ENCODE results near the gene FOXP1.

The FOXP1 gene

GRCh38 chr3:71585887-71586809 lies 2.6 kb upstream of the FOXP1 start:
- Histone ChIP-seq H3K4me1 (ENCODE audit: control insufficient read depth, insufficient read depth, low read length) (no peaks in the 10 kb centered on the region), H3K4me3 (ENCODE audit: low read length) (no peak overlapping the region), H3K36me3 (ENCODE audit: control insufficient read depth, insufficient read depth, low read length) (no peaks in the 10 kb centered on the region), H3K9ac (ENCODE audit: low read length) (no peak overlapping the region), H3K27me3 (ENCODE audit: control insufficient read depth, insufficient read depth, low read length) (no peaks in the 10 kb centered on the region), H3K9me3 (ENCODE audit: control insufficient read depth, low read length) (no peaks in the 10 kb centered on the region)

- Histone ChIP-seq H3K9ac (ENCODE audit: low read length) (peak overlapping the region; percentile 92), H3K9me3 (ENCODE audit: control insufficient read depth, low read length) (no peaks in the 10 kb centered on the region), H3K36me3 (ENCODE audit: control insufficient read depth, insufficient read depth, low read length) (no peaks in the 10 kb centered on the region), H3K4me3 (ENCODE audit: low read length) (no peak overlapping the region), H3K27me3 (ENCODE audit: control insufficient read depth, insufficient read depth, low read length) (no peaks in the 10 kb centered on the region), H3K4me1 (ENCODE audit: control insufficient read depth, insufficient read depth, low read length) (peaks cover 9% of the 10 kb centered on the region)
These were observed 1.6 kb upstream of the FOXP1 start for GRCh38 chr3:71585131-71585530.

- no peaks in the 10 kb centered on the region for H3K9me3 ChIP-seq (ENCODE audit: control insufficient read depth, low read length)
- peaks cover 9% of the 10 kb centered on the region for H3K4me1 ChIP-seq (ENCODE audit: control insufficient read depth, insufficient read depth, low read length)
- H3K9ac ChIP-seq (ENCODE audit: low read length), result peak overlapping the region; percentile 92
These were observed 975 bp upstream of the FOXP1 start for GRCh38 chr3:71584394-71585011.

GRCh38 chr3:71582612-71583565 lies 639 bp downstream of the FOXP1 start:
- peak overlapping the region; percentile 83 for H3K9ac ChIP-seq (ENCODE audit: low read length)
- H3K4me1 ChIP-seq (ENCODE audit: control insufficient read depth, insufficient read depth, low read length), result peaks cover 18% of the 10 kb centered on the region
- H3K27me3 ChIP-seq (ENCODE audit: control insufficient read depth, insufficient read depth, low read length), result no peaks in the 10 kb centered on the region
- no peaks in the 10 kb centered on the region for H3K36me3 ChIP-seq (ENCODE audit: control insufficient read depth, insufficient read depth, low read length)
- H3K4me3 ChIP-seq (ENCODE audit: low read length), result peak overlapping the region; percentile 53
- H3K9me3 ChIP-seq (ENCODE audit: control insufficient read depth, low read length), result no peaks in the 10 kb centered on the region

More at GRCh38 chr3:71584394-71585011, 975 bp upstream of the FOXP1 start:
- Histone ChIP-seq H3K36me3 (ENCODE audit: control insufficient read depth, insufficient read depth, low read length) (no peaks in the 10 kb centered on the region), H3K4me3 (ENCODE audit: low read length) (peak overlapping the region; percentile 82), H3K27me3 (ENCODE audit: control insufficient read depth, insufficient read depth, low read length) (no peaks in the 10 kb centered on the region)

GRCh38 chr3:71582036-71582611 lies 1.4 kb downstream of the FOXP1 start:
- H3K9ac ChIP-seq (ENCODE audit: low read length), result peak overlapping the region; percentile 83
- H3K36me3 ChIP-seq (ENCODE audit: control insufficient read depth, insufficient read depth, low read length), result no peaks in the 10 kb centered on the region
- H3K9me3 ChIP-seq (ENCODE audit: control insufficient read depth, low read length), result no peaks in the 10 kb centered on the region
- peaks cover 22% of the 10 kb centered on the region for H3K4me1 ChIP-seq (ENCODE audit: control insufficient read depth, insufficient read depth, low read length)
- H3K27me3 ChIP-seq (ENCODE audit: control insufficient read depth, insufficient read depth, low read length), result no peaks in the 10 kb centered on the region
- peak overlapping the region; percentile 53 for H3K4me3 ChIP-seq (ENCODE audit: low read length)

GRCh38 chr3:71581457-71582035 lies 2.0 kb downstream of the FOXP1 start:
- H3K36me3 ChIP-seq (ENCODE audit: control insufficient read depth, insufficient read depth, low read length), result no peaks in the 10 kb centered on the region
- no peaks in the 10 kb centered on the region for H3K9me3 ChIP-seq (ENCODE audit: control insufficient read depth, low read length)
- H3K9ac ChIP-seq (ENCODE audit: low read length), result peak overlapping the region; percentile 83
- H3K27me3 ChIP-seq (ENCODE audit: control insufficient read depth, insufficient read depth, low read length), result no peaks in the 10 kb centered on the region
- peaks cover 22% of the 10 kb centered on the region for H3K4me1 ChIP-seq (ENCODE audit: control insufficient read depth, insufficient read depth, low read length)
- peak overlapping the region; percentile 53 for H3K4me3 ChIP-seq (ENCODE audit: low read length)

GRCh38 chr3:71580636-71581456 lies 2.7 kb downstream of the FOXP1 start:
- H3K4me3 ChIP-seq (ENCODE audit: low read length), result peak overlapping the region; percentile 53
- H3K27me3 ChIP-seq (ENCODE audit: control insufficient read depth, insufficient read depth, low read length), result no peaks in the 10 kb centered on the region
- no peaks in the 10 kb centered on the region for H3K9me3 ChIP-seq (ENCODE audit: control insufficient read depth, low read length)
- H3K4me1 ChIP-seq (ENCODE audit: control insufficient read depth, insufficient read depth, low read length), result peaks cover 22% of the 10 kb centered on the region
- H3K36me3 ChIP-seq (ENCODE audit: control insufficient read depth, insufficient read depth, low read length), result no peaks in the 10 kb centered on the region
- H3K9ac ChIP-seq (ENCODE audit: low read length), result peak overlapping the region; percentile 83

- peaks cover 22% of the 10 kb centered on the region for H3K4me1 ChIP-seq (ENCODE audit: control insufficient read depth, insufficient read depth, low read length)
- no peak overlapping the region for H3K9ac ChIP-seq (ENCODE audit: low read length)
- H3K4me3 ChIP-seq (ENCODE audit: low read length), result no peak overlapping the region
These were observed 3.6 kb downstream of the FOXP1 start for GRCh38 chr3:71579935-71580406.

GRCh38 chr3:71579326-71579934 lies 4.1 kb downstream of the FOXP1 start:
- Histone ChIP-seq H3K9ac (ENCODE audit: low read length) (no peak overlapping the region), H3K36me3 (ENCODE audit: control insufficient read depth, insufficient read depth, low read length) (no peaks in the 10 kb centered on the region), H3K4me3 (ENCODE audit: low read length) (no peak overlapping the region), H3K27me3 (ENCODE audit: control insufficient read depth, insufficient read depth, low read length) (no peaks in the 10 kb centered on the region), H3K4me1 (ENCODE audit: control insufficient read depth, insufficient read depth, low read length) (peaks cover 22% of the 10 kb centered on the region), H3K9me3 (ENCODE audit: control insufficient read depth, low read length) (no peaks in the 10 kb centered on the region)

More at GRCh38 chr3:71579935-71580406, 3.6 kb downstream of the FOXP1 start:
- Histone ChIP-seq H3K9me3 (ENCODE audit: control insufficient read depth, low read length) (no peaks in the 10 kb centered on the region), H3K27me3 (ENCODE audit: control insufficient read depth, insufficient read depth, low read length) (no peaks in the 10 kb centered on the region), H3K36me3 (ENCODE audit: control insufficient read depth, insufficient read depth, low read length) (no peaks in the 10 kb centered on the region)

GRCh38 chr3:71578054-71578751 lies 5.3 kb downstream of the FOXP1 start:
- no peaks in the 10 kb centered on the region for H3K36me3 ChIP-seq (ENCODE audit: control insufficient read depth, insufficient read depth, low read length)
- peaks cover 22% of the 10 kb centered on the region for H3K4me1 ChIP-seq (ENCODE audit: control insufficient read depth, insufficient read depth, low read length)
- no peaks in the 10 kb centered on the region for H3K27me3 ChIP-seq (ENCODE audit: control insufficient read depth, insufficient read depth, low read length)
- H3K9ac ChIP-seq (ENCODE audit: low read length), result no peak overlapping the region
- H3K9me3 ChIP-seq (ENCODE audit: control insufficient read depth, low read length), result no peaks in the 10 kb centered on the region
- H3K4me3 ChIP-seq (ENCODE audit: low read length), result no peak overlapping the region
